Stomach (tissue), 4 donors: ENCODE data around the gene ABCB9.

Experiments used
- POLR2A ChIP-seq, 4 donors: fragments of 450-650 bp; IDR thresholded peaks; one replicate each; pipeline ENCODE4 v1.6.1; 2016; ENCODE audit warnings: antibody characterized with exemption in 4 of 4, control low read depth in 2 of 4, mild to moderate bottlenecking in 1 of 4, moderate library complexity in 1 of 4
- POLR2AphosphoS5 ChIP-seq, 3 donors: sonication (generic); formaldehyde crosslinking; IDR thresholded peaks; one replicate each; pipeline ENCODE4 v1.6.1; 2016; ENCODE audit warnings: antibody characterized with exemption in 3 of 3
- TF ChIP-seq, protein P1 (sequence below), 7 experiments: fragments of 450-650 bp in 4 of 7; fragments of 200-600 bp in 3 of 7; sonication (generic) in 3 of 7; IDR thresholded peaks; one replicate each; pipeline ENCODE4 v1.5.1; 2016 to 2019; ENCODE audit warnings: antibody characterized with exemption in 7 of 7, control low read depth in 2 of 7, mild to moderate bottlenecking in 1 of 7

DNA sequence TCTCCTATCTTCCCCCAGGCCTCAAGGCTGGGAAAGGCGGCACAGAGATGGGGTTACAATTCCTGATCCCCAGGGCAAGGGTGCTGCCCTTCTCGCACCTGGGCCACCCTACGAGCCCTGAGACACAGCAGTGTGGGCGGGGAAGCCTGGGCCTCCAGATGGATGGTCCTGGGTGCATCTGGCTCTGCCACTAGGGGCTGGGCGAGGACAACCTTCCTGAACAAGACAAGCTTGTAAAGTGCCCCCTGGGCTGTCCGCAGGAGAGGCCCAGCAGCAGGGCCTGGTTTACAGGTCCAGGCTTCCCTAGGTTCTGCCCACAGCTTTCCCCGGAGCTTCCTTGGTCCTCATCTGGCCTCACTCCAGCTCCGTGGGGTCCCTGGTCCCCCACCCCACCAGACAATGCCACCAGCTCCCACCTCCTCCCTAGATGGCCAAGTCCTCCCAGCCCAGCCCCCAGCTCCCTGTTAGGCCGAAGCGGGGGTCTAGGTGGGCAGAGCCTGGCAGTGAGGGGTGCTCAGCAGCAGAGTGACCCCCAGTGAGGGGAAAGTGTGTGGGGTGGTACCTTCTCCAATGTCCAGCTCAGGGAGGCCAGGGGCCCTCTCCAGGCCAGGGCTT is 23.1 kb upstream of the ABCB9 start:
- TF ChIP-seq POLR2A (IDR thresholded peaks at IDR 0.05) (no peak), POLR2AphosphoS5 (IDR thresholded peaks at IDR 0.05) (no peak)
- TF ChIP-seq, protein P1, sequence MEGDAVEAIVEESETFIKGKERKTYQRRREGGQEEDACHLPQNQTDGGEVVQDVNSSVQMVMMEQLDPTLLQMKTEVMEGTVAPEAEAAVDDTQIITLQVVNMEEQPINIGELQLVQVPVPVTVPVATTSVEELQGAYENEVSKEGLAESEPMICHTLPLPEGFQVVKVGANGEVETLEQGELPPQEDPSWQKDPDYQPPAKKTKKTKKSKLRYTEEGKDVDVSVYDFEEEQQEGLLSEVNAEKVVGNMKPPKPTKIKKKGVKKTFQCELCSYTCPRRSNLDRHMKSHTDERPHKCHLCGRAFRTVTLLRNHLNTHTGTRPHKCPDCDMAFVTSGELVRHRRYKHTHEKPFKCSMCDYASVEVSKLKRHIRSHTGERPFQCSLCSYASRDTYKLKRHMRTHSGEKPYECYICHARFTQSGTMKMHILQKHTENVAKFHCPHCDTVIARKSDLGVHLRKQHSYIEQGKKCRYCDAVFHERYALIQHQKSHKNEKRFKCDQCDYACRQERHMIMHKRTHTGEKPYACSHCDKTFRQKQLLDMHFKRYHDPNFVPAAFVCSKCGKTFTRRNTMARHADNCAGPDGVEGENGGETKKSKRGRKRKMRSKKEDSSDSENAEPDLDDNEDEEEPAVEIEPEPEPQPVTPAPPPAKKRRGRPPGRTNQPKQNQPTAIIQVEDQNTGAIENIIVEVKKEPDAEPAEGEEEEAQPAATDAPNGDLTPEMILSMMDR (IDR thresholded peaks at IDR 0.05), result no peak
